Measurements from ENCODE around the gene P2RY14. TPM values are rescaled to one million over a fixed set of nuclear protein-coding genes. Genes with fewer than 3 reads are reported as not detected.

P2RY14 gene
- total RNA-seq, 4 donors from 2014 or later: 1.8 to 3.7 (median 2.8) TPM

GRCh38 chr3:151289445-151289844 lies 11.1 kb upstream of the P2RY14 start:
- WGBS, 2 donors: 35 to 52% methylated on average over 3 of the region's 3 CpGs
- intact Hi-C loops (cut with DNase I; ENCODE audit: low total_unique reads): loop anchor here (10.0 kb wide), 1 partner anchor 65 kb away; no protein-coding TSS in a partner anchor
- no peak overlapping the region for H3K4me3 ChIP-seq (ENCODE audit: low read depth, poor library complexity, severe bottlenecking)
- DNase-seq (ENCODE audit: low spot score in 2 of 2): no peak
- TF ChIP-seq POLR2A (IDR thresholded peaks at IDR 0.05): no peak
- TF ChIP-seq, protein P1, sequence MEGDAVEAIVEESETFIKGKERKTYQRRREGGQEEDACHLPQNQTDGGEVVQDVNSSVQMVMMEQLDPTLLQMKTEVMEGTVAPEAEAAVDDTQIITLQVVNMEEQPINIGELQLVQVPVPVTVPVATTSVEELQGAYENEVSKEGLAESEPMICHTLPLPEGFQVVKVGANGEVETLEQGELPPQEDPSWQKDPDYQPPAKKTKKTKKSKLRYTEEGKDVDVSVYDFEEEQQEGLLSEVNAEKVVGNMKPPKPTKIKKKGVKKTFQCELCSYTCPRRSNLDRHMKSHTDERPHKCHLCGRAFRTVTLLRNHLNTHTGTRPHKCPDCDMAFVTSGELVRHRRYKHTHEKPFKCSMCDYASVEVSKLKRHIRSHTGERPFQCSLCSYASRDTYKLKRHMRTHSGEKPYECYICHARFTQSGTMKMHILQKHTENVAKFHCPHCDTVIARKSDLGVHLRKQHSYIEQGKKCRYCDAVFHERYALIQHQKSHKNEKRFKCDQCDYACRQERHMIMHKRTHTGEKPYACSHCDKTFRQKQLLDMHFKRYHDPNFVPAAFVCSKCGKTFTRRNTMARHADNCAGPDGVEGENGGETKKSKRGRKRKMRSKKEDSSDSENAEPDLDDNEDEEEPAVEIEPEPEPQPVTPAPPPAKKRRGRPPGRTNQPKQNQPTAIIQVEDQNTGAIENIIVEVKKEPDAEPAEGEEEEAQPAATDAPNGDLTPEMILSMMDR (IDR thresholded peaks at IDR 0.05): no peak

GRCh38 chr3:151285940-151286339 lies 7.6 kb upstream of the P2RY14 start:
- no peak for TF ChIP-seq POLR2A (IDR thresholded peaks at IDR 0.05)
- TF ChIP-seq, protein P1 (IDR thresholded peaks at IDR 0.05): no peak
- 88 to 89% methylated on average over 1 of the region's 1 CpG for WGBS, 2 donors
- intact Hi-C loops (cut with DNase I; ENCODE audit: low total_unique reads): loop anchor here (10.0 kb wide), 1 partner anchor 61 kb away; no protein-coding TSS in a partner anchor
- DNase-seq (ENCODE audit: low spot score in 2 of 2): no peak
- no peak overlapping the region for H3K4me3 ChIP-seq (ENCODE audit: low read depth, poor library complexity, severe bottlenecking)

DNA sequence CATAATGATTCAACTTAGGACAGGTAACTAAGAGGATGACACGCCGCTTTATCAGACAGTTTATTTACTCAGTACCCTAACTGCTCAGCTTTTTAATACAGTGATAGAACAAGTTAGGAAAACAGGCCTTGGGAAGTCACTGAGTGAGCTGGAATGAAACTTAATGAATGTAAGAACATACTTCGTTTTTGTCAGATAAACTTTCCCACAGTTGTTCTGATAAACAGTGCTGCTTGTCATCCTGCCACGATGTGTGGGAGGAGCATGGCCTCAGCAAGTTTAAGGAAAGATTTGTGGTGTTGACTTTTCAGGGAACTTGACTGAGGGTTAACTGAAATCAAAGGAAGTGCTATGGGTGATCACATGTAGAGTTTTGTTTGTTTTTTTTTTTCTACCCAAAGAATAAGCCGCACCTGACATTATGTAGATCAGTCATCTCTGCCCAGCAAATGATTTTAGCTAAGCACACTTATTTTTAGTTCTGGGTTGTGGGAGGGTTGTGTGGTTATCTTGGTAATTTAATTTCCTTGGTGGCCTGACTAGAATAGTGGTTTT lies 5.6 kb upstream of the P2RY14 start:
- no peak overlapping the region for H3K4me3 ChIP-seq (ENCODE audit: low read depth, poor library complexity, severe bottlenecking)
- WGBS, 2 donors: 38 to 46% methylated on average over 5 of the region's 5 CpGs
- DNase-seq (ENCODE audit: low spot score in 2 of 2): no peak
- TF ChIP-seq, protein P1 (IDR thresholded peaks at IDR 0.05): no peak
- no peak for TF ChIP-seq POLR2A (IDR thresholded peaks at IDR 0.05)
- intact Hi-C loops (cut with DNase I; ENCODE audit: low total_unique reads): loop anchor here (10.0 kb wide), 1 partner anchor 59 kb away; no protein-coding TSS in a partner anchor

- intact Hi-C loops (cut with DNase I; ENCODE audit: low total_unique reads): loop anchor here (10.0 kb wide), 1 partner anchor 59 kb away; no protein-coding TSS in a partner anchor
- TF ChIP-seq, protein P1 (IDR thresholded peaks at IDR 0.05): no peak
- no peak for TF ChIP-seq POLR2A (IDR thresholded peaks at IDR 0.05)
- 58 to 66% methylated on average over 4 of the region's 4 CpGs for WGBS, 2 donors
- no peak overlapping the region for H3K4me3 ChIP-seq (ENCODE audit: low read depth, poor library complexity, severe bottlenecking)
- DNase-seq (ENCODE audit: low spot score in 2 of 2): no peak
Observed at GRCh38 chr3:151283387-151283786, 5.0 kb upstream of the P2RY14 start.

GRCh38 chr3:151282921-151283320 lies 4.6 kb upstream of the P2RY14 start:
- intact Hi-C loops (cut with DNase I; ENCODE audit: low total_unique reads): loop anchor here (10.0 kb wide), 1 partner anchor 58 kb away; no protein-coding TSS in a partner anchor
- no peak overlapping the region for H3K4me3 ChIP-seq (ENCODE audit: low read depth, poor library complexity, severe bottlenecking)
- no peak for DNase-seq (ENCODE audit: low spot score in 2 of 2)
- 0% methylated on average over 1 of the region's 1 CpG for WGBS, 2 donors
- TF ChIP-seq, protein P1 (IDR thresholded peaks at IDR 0.05): peak in 1 of 3 donors; percentile 10
- no peak for TF ChIP-seq POLR2A (IDR thresholded peaks at IDR 0.05)
